Measurements from ENCODE around the gene BRWD1. TPM values are rescaled to one million over a fixed set of nuclear protein-coding genes. Genes with fewer than 3 reads are reported as not detected.

BRWD1 gene
- total and polyA plus RNA-seq, 2 experiments from 2014 or later: 35.2 to 75.5 TPM

DNA sequence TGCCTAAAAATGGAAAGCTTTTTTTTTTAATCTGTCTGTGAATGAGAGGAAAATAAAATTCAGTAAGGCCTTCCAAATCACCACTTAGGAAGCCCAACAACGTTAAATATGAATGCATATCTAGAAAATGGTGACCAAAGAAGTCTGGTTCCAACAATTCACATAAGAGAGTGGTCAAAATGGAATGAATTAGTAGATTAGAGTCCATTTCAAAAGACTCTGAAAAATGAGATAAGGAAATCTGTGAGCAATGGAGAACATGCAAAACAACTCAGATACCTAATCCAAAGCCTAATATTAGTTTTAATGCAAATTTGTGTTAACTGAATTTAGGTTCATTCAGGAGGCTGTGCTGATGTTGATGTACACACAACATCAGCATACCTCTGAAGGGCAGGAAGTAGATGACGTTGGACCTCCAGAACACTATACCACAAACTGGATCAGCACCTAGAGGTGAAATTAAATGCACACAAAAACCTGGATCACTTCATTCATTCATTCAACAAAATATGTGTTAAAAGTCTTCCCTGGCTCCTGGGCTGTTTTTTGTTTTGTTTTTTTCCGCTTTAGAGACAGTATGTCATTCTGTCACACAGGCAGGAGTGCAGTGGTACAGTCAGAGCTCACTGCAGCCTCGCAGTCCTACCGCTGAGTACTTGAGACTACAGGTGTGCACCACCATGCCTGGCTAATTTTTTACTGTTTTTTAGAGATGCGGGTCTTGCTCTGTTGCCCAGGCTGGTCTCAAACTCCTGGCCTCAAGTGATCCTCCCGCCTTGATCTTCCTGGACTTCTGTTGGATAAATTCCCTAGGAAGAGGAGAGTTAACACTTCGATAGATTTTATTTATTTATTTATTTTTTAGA, 4.9 kb upstream of the BRWD1 start:
- peaks cover 4% of the 10 kb centered on the region; the same call in 1 of the 2 replicates for H3F3A ChIP-seq (replicated peaks; ENCODE audit: low read depth)
- H4K20me1 ChIP-seq (replicated peaks; ENCODE audit: insufficient read depth): no peaks in the 10 kb centered on the region
- H3K4me1 Mint-ChIP-seq: peaks cover 6% of the 10 kb centered on the region; the same call in 2 of the 3 replicates
- H3K27ac Mint-ChIP-seq: no peak overlapping the region
- no peak for TF ChIP-seq ZNF114 (CRISPR knock-in tag; IDR thresholded peaks at IDR 0.05)
- H3K36me3 Mint-ChIP-seq (ENCODE audit: low read depth): no peaks in the 10 kb centered on the region; the same call in 2 of the 3 replicates
- H3K4me3 ChIP-seq: no peak overlapping the region
- H3K9me3 Mint-ChIP-seq: no peaks in the 10 kb centered on the region
- H3K36me3 ChIP-seq (ENCODE audit: insufficient read depth): no peaks in the 10 kb centered on the region
- H3K4me1 ChIP-seq (ENCODE audit: insufficient read depth): peaks cover 4% of the 10 kb centered on the region; the same call in 1 of the 2 replicates
- H3K79me2 ChIP-seq (replicated peaks; ENCODE audit: insufficient read depth): no peaks in the 10 kb centered on the region; the same call in 1 of the 2 replicates
- DNase-seq (ENCODE audit: low spot score) (no peak), ATAC-seq (no peak)
- no peaks in the 10 kb centered on the region for H3K9me2 ChIP-seq (ENCODE audit: insufficient read depth)
- no peak overlapping the region for H3K27ac ChIP-seq (ENCODE audit: low read depth)
- peaks cover 7% of the 10 kb centered on the region for H3K27me3 Mint-ChIP-seq (ENCODE audit: insufficient read depth, low read depth, poor library complexity)
- no peak overlapping the region for H3K4me2 ChIP-seq
- no peak overlapping the region for H3K4me3 Mint-ChIP-seq
- no peaks in the 10 kb centered on the region for H3K27me3 ChIP-seq (ENCODE audit: insufficient read depth)
- no peak overlapping the region for H2AFZ ChIP-seq

DNA sequence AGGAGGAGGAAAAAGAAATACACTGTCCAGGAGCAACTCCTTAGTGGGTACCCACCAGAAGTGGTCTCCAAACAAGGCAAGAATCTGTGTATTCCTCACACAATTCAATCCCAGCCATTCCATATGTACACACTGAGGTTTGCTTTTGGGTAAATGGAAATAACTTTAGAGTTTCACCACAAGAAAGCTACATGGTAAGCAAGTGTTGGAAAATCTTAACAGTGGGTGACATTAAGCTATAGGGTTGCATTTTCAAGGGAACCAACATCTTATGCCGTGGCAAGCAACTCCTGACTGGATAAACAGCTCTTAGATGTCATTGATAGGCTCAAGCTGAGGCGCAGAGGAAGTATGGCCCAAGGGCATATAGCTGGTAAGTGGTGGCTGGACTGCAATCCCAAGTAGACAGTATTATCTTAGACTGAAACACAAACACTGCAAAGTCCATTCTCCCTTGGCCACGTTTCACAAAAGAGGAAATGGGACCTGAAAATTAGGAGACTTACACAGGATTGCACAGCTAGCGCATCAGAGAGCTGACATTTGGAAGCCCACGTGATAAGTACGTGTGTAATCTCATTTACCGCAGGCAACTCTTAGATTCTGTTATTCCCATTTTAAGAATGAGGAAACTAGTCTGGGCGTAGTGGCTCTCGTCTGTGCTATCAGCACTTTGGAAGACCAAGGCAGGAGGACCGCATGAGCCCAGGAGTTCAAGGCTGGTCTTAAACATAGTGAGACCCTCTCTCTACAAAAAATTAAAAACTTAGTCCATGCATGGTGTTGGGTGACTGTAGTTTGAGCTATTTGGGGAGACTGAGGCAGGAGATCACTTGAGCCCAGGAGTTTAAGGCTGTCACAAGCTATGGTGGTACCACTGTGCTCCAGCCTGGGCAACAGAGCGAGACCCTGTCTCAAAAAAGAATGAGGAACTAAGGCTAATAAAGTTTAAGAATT, 4.0 kb upstream of the BRWD1 start:
- H3K4me1 ChIP-seq (ENCODE audit: insufficient read depth): peaks cover 4% of the 10 kb centered on the region; the same call in 1 of the 2 replicates
- no peak overlapping the region for H3K4me3 ChIP-seq
- Mint-ChIP-seq H3K36me3 (ENCODE audit: low read depth) (no peaks in the 10 kb centered on the region; the same call in 2 of the 3 replicates), H3K27ac (no peak overlapping the region), H3K9me3 (no peaks in the 10 kb centered on the region; the same call in 2 of the 3 replicates), H3K4me1 (peaks cover 6% of the 10 kb centered on the region; the same call in 2 of the 3 replicates), H3K27me3 (ENCODE audit: insufficient read depth, low read depth, poor library complexity) (peaks cover 8% of the 10 kb centered on the region), H3K4me3 (no peak overlapping the region)
- no peak for TF ChIP-seq ZNF331 (CRISPR knock-in tag; IDR thresholded peaks at IDR 0.05; ENCODE audit: low read depth)
- no peak for TF ChIP-seq CREB1 (CRISPR knock-in tag; IDR thresholded peaks at IDR 0.05; ENCODE audit: low read depth)
- no peak for ATAC-seq
- H3K9me2 ChIP-seq (ENCODE audit: insufficient read depth): no peaks in the 10 kb centered on the region
- H3K27ac ChIP-seq (ENCODE audit: low read depth): no peak overlapping the region
- H3K36me3 ChIP-seq (ENCODE audit: insufficient read depth): no peaks in the 10 kb centered on the region
- no peak for DNase-seq (ENCODE audit: low spot score)
- H3K79me2 ChIP-seq (replicated peaks; ENCODE audit: insufficient read depth): no peaks in the 10 kb centered on the region; the same call in 1 of the 2 replicates
- no peak overlapping the region for H2AFZ ChIP-seq
- peaks cover 4% of the 10 kb centered on the region; the same call in 1 of the 2 replicates for H3F3A ChIP-seq (replicated peaks; ENCODE audit: low read depth)
- H3K27me3 ChIP-seq (ENCODE audit: insufficient read depth): no peaks in the 10 kb centered on the region
- H3K4me2 ChIP-seq: no peak overlapping the region
- no peaks in the 10 kb centered on the region for H4K20me1 ChIP-seq (replicated peaks; ENCODE audit: insufficient read depth)

DNA sequence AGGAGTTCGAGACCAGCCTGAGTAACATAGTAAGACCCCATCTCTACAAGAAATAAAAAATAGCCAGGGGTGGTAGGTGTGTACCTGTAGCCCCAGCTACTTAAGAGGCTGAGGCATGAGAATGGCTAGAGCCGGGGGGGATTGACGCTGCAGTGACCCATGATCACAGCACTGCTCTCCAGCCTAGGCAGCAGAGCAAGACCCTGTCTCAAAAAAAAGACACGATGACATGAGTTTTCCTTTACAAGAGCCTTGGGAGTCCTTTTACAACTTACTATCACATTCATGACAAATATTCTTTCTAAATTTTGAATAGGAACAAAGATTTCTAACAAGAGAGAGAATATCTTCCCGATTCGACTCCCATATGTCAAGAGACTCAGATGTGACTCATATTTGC, 3.3 kb upstream of the BRWD1 start:
- ATAC-seq (no peak), DNase-seq (ENCODE audit: low spot score) (no peak)
- no peaks in the 10 kb centered on the region for H3K27me3 ChIP-seq (ENCODE audit: insufficient read depth)
- peaks cover 4% of the 10 kb centered on the region for H4K20me1 ChIP-seq (replicated peaks; ENCODE audit: insufficient read depth)
- H3K36me3 ChIP-seq (ENCODE audit: insufficient read depth): peaks cover 3% of the 10 kb centered on the region; the same call in 1 of the 2 replicates
- peaks cover 8% of the 10 kb centered on the region for H3K4me1 ChIP-seq (ENCODE audit: insufficient read depth)
- Mint-ChIP-seq H3K27ac (no peak overlapping the region), H3K27me3 (ENCODE audit: insufficient read depth, low read depth, poor library complexity) (peaks cover 11% of the 10 kb centered on the region), H3K9me3 (peaks cover 3% of the 10 kb centered on the region; the same call in 1 of the 3 replicates), H3K36me3 (ENCODE audit: low read depth) (peaks cover 6% of the 10 kb centered on the region), H3K4me1 (peaks cover 11% of the 10 kb centered on the region), H3K4me3 (no peak overlapping the region)
- peaks cover 4% of the 10 kb centered on the region; the same call in 1 of the 2 replicates for H3F3A ChIP-seq (replicated peaks; ENCODE audit: low read depth)
- H3K27ac ChIP-seq (ENCODE audit: low read depth): no peak overlapping the region
- no peaks in the 10 kb centered on the region for H3K9me2 ChIP-seq (ENCODE audit: insufficient read depth)
- no peak overlapping the region for H3K4me3 ChIP-seq
- no peak overlapping the region for H3K4me2 ChIP-seq
- no peak overlapping the region for H2AFZ ChIP-seq
- H3K79me2 ChIP-seq (replicated peaks; ENCODE audit: insufficient read depth): peaks cover 5% of the 10 kb centered on the region
- TF ChIP-seq EZH2phosphoT487 (IDR thresholded peaks at IDR 0.05; ENCODE audit: unreplicated experiment) (no peak), ZNF114 (CRISPR knock-in tag; IDR thresholded peaks at IDR 0.05) (no peak), CREB1 (CRISPR knock-in tag; IDR thresholded peaks at IDR 0.05; ENCODE audit: low read depth) (no peak)
- TF ChIP-seq, protein P1, sequence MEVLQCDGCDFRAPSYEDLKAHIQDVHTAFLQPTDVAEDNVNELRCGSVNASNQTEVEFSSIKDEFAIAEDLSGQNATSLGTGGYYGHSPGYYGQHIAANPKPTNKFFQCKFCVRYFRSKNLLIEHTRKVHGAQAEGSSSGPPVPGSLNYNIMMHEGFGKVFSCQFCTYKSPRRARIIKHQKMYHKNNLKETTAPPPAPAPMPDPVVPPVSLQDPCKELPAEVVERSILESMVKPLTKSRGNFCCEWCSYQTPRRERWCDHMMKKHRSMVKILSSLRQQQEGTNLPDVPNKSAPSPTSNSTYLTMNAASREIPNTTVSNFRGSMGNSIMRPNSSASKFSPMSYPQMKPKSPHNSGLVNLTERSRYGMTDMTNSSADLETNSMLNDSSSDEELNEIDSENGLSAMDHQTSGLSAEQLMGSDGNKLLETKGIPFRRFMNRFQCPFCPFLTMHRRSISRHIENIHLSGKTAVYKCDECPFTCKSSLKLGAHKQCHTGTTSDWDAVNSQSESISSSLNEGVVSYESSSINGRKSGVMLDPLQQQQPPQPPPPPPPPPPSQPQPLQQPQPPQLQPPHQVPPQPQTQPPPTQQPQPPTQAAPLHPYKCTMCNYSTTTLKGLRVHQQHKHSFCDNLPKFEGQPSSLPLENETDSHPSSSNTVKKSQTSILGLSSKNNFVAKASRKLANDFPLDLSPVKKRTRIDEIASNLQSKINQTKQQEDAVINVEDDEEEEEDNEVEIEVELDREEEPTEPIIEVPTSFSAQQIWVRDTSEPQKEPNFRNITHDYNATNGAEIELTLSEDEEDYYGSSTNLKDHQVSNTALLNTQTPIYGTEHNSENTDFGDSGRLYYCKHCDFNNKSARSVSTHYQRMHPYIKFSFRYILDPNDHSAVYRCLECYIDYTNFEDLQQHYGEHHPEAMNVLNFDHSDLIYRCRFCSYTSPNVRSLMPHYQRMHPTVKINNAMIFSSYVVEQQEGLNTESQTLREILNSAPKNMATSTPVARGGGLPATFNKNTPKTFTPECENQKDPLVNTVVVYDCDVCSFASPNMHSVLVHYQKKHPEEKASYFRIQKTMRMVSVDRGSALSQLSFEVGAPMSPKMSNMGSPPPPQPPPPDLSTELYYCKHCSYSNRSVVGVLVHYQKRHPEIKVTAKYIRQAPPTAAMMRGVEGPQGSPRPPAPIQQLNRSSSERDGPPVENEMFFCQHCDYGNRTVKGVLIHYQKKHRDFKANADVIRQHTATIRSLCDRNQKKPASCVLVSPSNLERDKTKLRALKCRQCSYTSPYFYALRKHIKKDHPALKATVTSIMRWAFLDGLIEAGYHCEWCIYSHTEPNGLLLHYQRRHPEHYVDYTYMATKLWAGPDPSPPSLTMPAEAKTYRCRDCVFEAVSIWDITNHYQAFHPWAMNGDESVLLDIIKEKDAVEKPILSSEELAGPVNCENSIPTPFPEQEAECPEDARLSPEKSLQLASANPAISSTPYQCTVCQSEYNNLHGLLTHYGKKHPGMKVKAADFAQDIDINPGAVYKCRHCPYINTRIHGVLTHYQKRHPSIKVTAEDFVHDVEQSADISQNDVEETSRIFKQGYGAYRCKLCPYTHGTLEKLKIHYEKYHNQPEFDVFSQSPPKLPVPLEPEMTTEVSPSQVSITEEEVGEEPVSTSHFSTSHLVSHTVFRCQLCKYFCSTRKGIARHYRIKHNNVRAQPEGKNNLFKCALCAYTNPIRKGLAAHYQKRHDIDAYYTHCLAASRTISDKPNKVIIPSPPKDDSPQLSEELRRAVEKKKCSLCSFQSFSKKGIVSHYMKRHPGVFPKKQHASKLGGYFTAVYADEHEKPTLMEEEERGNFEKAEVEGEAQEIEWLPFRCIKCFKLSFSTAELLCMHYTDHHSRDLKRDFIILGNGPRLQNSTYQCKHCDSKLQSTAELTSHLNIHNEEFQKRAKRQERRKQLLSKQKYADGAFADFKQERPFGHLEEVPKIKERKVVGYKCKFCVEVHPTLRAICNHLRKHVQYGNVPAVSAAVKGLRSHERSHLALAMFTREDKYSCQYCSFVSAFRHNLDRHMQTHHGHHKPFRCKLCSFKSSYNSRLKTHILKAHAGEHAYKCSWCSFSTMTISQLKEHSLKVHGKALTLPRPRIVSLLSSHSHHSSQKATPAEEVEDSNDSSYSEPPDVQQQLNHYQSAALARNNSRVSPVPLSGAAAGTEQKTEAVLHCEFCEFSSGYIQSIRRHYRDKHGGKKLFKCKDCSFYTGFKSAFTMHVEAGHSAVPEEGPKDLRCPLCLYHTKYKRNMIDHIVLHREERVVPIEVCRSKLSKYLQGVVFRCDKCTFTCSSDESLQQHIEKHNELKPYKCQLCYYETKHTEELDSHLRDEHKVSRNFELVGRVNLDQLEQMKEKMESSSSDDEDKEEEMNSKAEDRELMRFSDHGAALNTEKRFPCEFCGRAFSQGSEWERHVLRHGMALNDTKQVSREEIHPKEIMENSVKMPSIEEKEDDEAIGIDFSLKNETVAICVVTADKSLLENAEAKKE (CRISPR knock-in tag; IDR thresholded peaks at IDR 0.05): no peak

All from GM23338 (cell line).